Gastrocnemius medialis (tissue), 4 donors: ENCODE measurements around the gene ARRDC5. TPM values are rescaled to one million over a fixed set of nuclear protein-coding genes. Genes with fewer than 3 reads are reported as not detected.
A peak's percentile ranks its signal among the peaks of the same experiment; 100 is the strongest.

Experiments
- ATAC-seq, 2 donors: fragments of 150-250 bp; one replicate each; pipeline ENCODE4 v1.9.1; 2016
- DNase-seq, 2 donors: peaks; one replicate each; pipeline ENCODE4 v3.0.0-alpha.2; 2019
- H3K27ac ChIP-seq, 4 donors: fragments of 200-600 bp; sonication (generic); 1 replicate in 1 of 4; 2 replicates in 3 of 4; pipeline ENCODE4 v1.5.1; 2016 to 2018; ENCODE audit warnings: mild to moderate bottlenecking in 2 of 4, moderate library complexity in 1 of 4
- H3K27me3 ChIP-seq, 3 donors: fragments of 200-600 bp; sonication (generic) in 2 of 3; 1 replicate in 1 of 3; 2 replicates in 2 of 3; pipeline versions ENCODE4 v1.5.1 to v1.6.0; 2016 to 2019; ENCODE audit warnings: mild to moderate bottlenecking in 1 of 3, moderate library complexity in 1 of 3
- H3K36me3 ChIP-seq, 2 donors: fragments of 200-600 bp; sonication (generic) in 1 of 2; one replicate each; pipeline ENCODE4 v1.5.1; 2017 to 2018
- H3K4me1 ChIP-seq, 2 donors: fragments of 200-600 bp; sonication (generic) in 1 of 2; one replicate each; pipeline ENCODE4 v1.5.1; 2016 to 2017; ENCODE audit warnings: mild to moderate bottlenecking in 2 of 2
- H3K4me3 ChIP-seq, 4 donors: fragments of 200-600 bp; sonication (generic) in 3 of 4; 1 replicate in 1 of 4; 2 replicates in 3 of 4; pipeline ENCODE4 v1.5.1; 2016 to 2019; ENCODE audit warnings: mild to moderate bottlenecking in 2 of 4
- H3K9me3 ChIP-seq, 3 donors: fragments of 200-600 bp; sonication (generic) in 2 of 3; 1 replicate in 1 of 3; 2 replicates in 2 of 3; pipeline ENCODE4 v1.5.1; 2016 to 2019
- CTCF ChIP-seq, 5 experiments: fragments of 450-650 bp in 3 of 5; fragments of 200-600 bp in 2 of 5; sonication (generic) in 2 of 5; IDR thresholded peaks in 4 of 5; conservative IDR thresholded peaks in 1 of 5; 1 replicate in 4 of 5; 2 replicates in 1 of 5; pipeline ENCODE4 v1.5.1; 2016 to 2019; ENCODE audit warnings: antibody characterized with exemption in 5 of 5, mild to moderate bottlenecking in 3 of 5, moderate library complexity in 3 of 5
- POLR2A ChIP-seq, 2 donors: fragments of 450-650 bp; IDR thresholded peaks; one replicate each; pipeline ENCODE4 v1.6.1; 2017; ENCODE audit warnings: antibody characterized with exemption in 2 of 2, mild to moderate bottlenecking in 2 of 2, moderate library complexity in 2 of 2
- in situ Hi-C, 4 donors: fragments of 200-750 bp; cut with MboI; loops; one replicate each; pipeline versions ENCODE4 v1.15.0 to v1.8.0; 2017; ENCODE audit warnings: low sequenced_read_pairs in 4 of 4
- intact Hi-C: fragments of 100-400 bp; cut with DNase I; formaldehyde crosslinking; loops from one replicate; pipeline ENCODE4 v1.15.1; 2023; ENCODE audit warnings: low total_unique reads
- total RNA-seq, 4 donors: library from RNA; depleted of rRNA; stranded (reverse); fragments of >200 nt; gene quantifications; one replicate each; pipeline versions ENCODE4 v1.1.0 to v1.2.3, GENCODE V29; 2016

Gene ARRDC5
- total RNA-seq, 4 donors from 2014 or later, result not detected

- H3K36me3 ChIP-seq, result no peaks in the 10 kb centered on the region
- ATAC-seq (no peak), DNase-seq (no peak)
- peak overlapping the region in 1 of 4 donors; percentile 26 for H3K27ac ChIP-seq
- H3K4me1 ChIP-seq, result peaks cover 18 to 20% of the 10 kb centered on the region in 2 donors
- intact Hi-C loops (loop anchor here (1.0 kb wide), 3 partner anchors 38 to 101 kb away; no protein-coding TSS in a partner anchor), in situ Hi-C loops (loop anchor here (5.0 kb wide), 3 partner anchors 38 to 103 kb away; no protein-coding TSS in a partner anchor)
- H3K9me3 ChIP-seq, result no peaks in the 10 kb centered on the region
- H3K27me3 ChIP-seq, result no peaks in the 10 kb centered on the region
- no peak for TF ChIP-seq POLR2A (IDR thresholded peaks at IDR 0.05)
- no peak for TF ChIP-seq CTCF (IDR thresholded peaks at IDR 0.05 in 4 of 5, conservative IDR thresholded peaks at IDR 0.05 in 1 of 5)
- peak overlapping the region; percentile 60 to 80 (median 66) for H3K4me3 ChIP-seq
Observed at GRCh38 chr19:4910594-4911281, 8.0 kb upstream of the ARRDC5 start.

GRCh38 chr19:4909897-4910593 is 7.3 kb upstream of the ARRDC5 start:
- Histone ChIP-seq H3K4me1 (peaks cover 18 to 20% of the 10 kb centered on the region in 2 donors), H3K4me3 (peak overlapping the region; percentile 60 to 80 (median 66)), H3K27ac (peak overlapping the region; percentile 26 to 68 (median 63)), H3K9me3 (no peaks in the 10 kb centered on the region), H3K36me3 (no peaks in the 10 kb centered on the region), H3K27me3 (no peaks in the 10 kb centered on the region)
- TF ChIP-seq POLR2A (IDR thresholded peaks at IDR 0.05) (no peak), CTCF (IDR thresholded peaks at IDR 0.05 in 4 of 5, conservative IDR thresholded peaks at IDR 0.05 in 1 of 5) (no peak)
- DNase-seq (peak; percentile 88 to 90), ATAC-seq (peak; percentile 90)
- intact Hi-C loops, result loop anchor here (1.0 kb wide), 1 partner anchor 42 kb away; no protein-coding TSS in a partner anchor
- in situ Hi-C loops, result loop anchor here (5.0 kb wide), 3 partner anchors 38 to 103 kb away; no protein-coding TSS in a partner anchor

GRCh38 chr19:4909156-4909896 is 6.6 kb upstream of the ARRDC5 start, which contains the start of gene UHRF1:
TSS of gene UHRF1 (plus strand) at chr19:4909501. CDS start at chr19:4910886, 1,385 bp downstream.
- no peaks in the 10 kb centered on the region for H3K9me3 ChIP-seq
- in situ Hi-C loops (no loop called here), intact Hi-C loops (no loop called here)
- H3K27me3 ChIP-seq, result no peaks in the 10 kb centered on the region
- ATAC-seq (no peak), DNase-seq (no peak)
- peaks cover 18 to 20% of the 10 kb centered on the region in 2 donors for H3K4me1 ChIP-seq
- peak within 1 kb of the TSS; percentile 60 to 80 (median 66) for H3K4me3 ChIP-seq
- no peaks in the 10 kb centered on the region for H3K36me3 ChIP-seq
- TF ChIP-seq CTCF (IDR thresholded peaks at IDR 0.05 in 4 of 5, conservative IDR thresholded peaks at IDR 0.05 in 1 of 5), result no peak
- peak within 1 kb of the TSS; percentile 26 to 68 (median 63) for H3K27ac ChIP-seq

- Histone ChIP-seq H3K27ac (no peak overlapping the region), H3K9me3 (no peaks in the 10 kb centered on the region), H3K4me1 (peaks cover 18 to 20% of the 10 kb centered on the region in 2 donors), H3K4me3 (no peak overlapping the region), H3K36me3 (no peaks in the 10 kb centered on the region), H3K27me3 (no peaks in the 10 kb centered on the region)
- intact Hi-C loops, result no loop called here
- TF ChIP-seq POLR2A (IDR thresholded peaks at IDR 0.05) (no peak), CTCF (IDR thresholded peaks at IDR 0.05 in 4 of 5, conservative IDR thresholded peaks at IDR 0.05 in 1 of 5) (no peak)
- no peak for DNase-seq
- in situ Hi-C loops, result no loop called here
- ATAC-seq, result no peak
Observed at GRCh38 chr19:4908781-4909155, 6.1 kb upstream of the ARRDC5 start.
